Esophagus muscularis mucosa (tissue), 4 donors: ENCODE data around the gene GRID2. TPM values are rescaled to one million over a fixed set of nuclear protein-coding genes. Genes with fewer than 3 reads are reported as not detected.

Experiments
- DNase-seq: peaks from one replicate; pipeline ENCODE4 v3.0.0-alpha.2; 2017; ENCODE audit errors: extremely low spot score
- H3K27ac ChIP-seq, 4 donors: fragments of 200-600 bp; sonication (generic); replicated peaks in 1 of 4; 1 replicate in 3 of 4; 2 replicates in 1 of 4; pipeline ENCODE4 v1.5.1; 2016 to 2019; ENCODE audit warnings: mild to moderate bottlenecking in 1 of 4
- H3K27me3 ChIP-seq, 4 donors: fragments of 200-600 bp; sonication (generic); one replicate each; pipeline versions ENCODE4 v1.5.1 to v1.6.0; 2016 to 2019
- H3K36me3 ChIP-seq, 4 donors: fragments of 200-600 bp; sonication (generic); one replicate each; pipeline ENCODE4 v1.5.1; 2016 to 2019
- H3K4me1 ChIP-seq, 4 donors: fragments of 200-600 bp; sonication (generic); one replicate each; pipeline ENCODE4 v1.5.1; 2016 to 2019
- H3K4me3 ChIP-seq, 4 donors: fragments of 200-600 bp; sonication (generic); 1 replicate in 2 of 4; 2 replicates in 2 of 4; pipeline ENCODE4 v1.5.1; 2016 to 2019; ENCODE audit warnings: mild to moderate bottlenecking in 4 of 4, moderate library complexity in 1 of 4
- H3K9me3 ChIP-seq, 4 donors: fragments of 200-600 bp; sonication (generic); 1 replicate in 3 of 4; 2 replicates in 1 of 4; pipeline ENCODE4 v1.5.1; 2016 to 2019
- CTCF ChIP-seq, 3 experiments: fragments of 200-600 bp in 2 of 3; fragments of 450-650 bp in 1 of 3; sonication (generic) in 2 of 3; IDR thresholded peaks; one replicate each; pipeline ENCODE4 v1.5.1; 2017 to 2019; ENCODE audit warnings: antibody characterized with exemption in 3 of 3, mild to moderate bottlenecking in 2 of 3, moderate library complexity in 1 of 3
- EP300 ChIP-seq: sonication (generic); formaldehyde crosslinking; IDR thresholded peaks from one replicate; pipeline ENCODE4 v1.6.1; 2017; ENCODE audit warnings: antibody characterized with exemption
- POLR2A ChIP-seq: fragments of 450-650 bp; IDR thresholded peaks from one replicate; pipeline ENCODE4 v1.6.1; 2017; ENCODE audit warnings: antibody characterized with exemption, moderate library complexity, mild to moderate bottlenecking, low read depth
- POLR2AphosphoS5 ChIP-seq, 2 donors: sonication (generic); formaldehyde crosslinking; IDR thresholded peaks; one replicate each; pipeline ENCODE4 v1.6.1; 2017; ENCODE audit warnings: antibody characterized with exemption in 2 of 2
- WGBS: methylation state at CpG from one replicate; pipeline ENCODE4 v1.1.5; 2018; 5-methylcytosine and 5-hydroxymethylcytosine counted together
- intact Hi-C: fragments of 100-400 bp; cut with DNase I; formaldehyde crosslinking; loops from one replicate; pipeline ENCODE4 v1.15.1; 2023
- total RNA-seq, 4 donors: library from RNA; depleted of rRNA; stranded (reverse); fragments of >200 nt; gene quantifications; one replicate each; pipeline versions ENCODE4 v1.1.0 to v1.2.1, GENCODE V29; 2016

Gene GRID2
- total RNA-seq, 4 donors from 2014 or later = 0.06 to 0.17 TPM; not detected in 2

- no peaks in the 10 kb centered on the region for H3K9me3 ChIP-seq
- H3K4me3 ChIP-seq = no peak overlapping the region
- no peak for DNase-seq
- H3K36me3 ChIP-seq = no peaks in the 10 kb centered on the region
- no peak overlapping the region for H3K27ac ChIP-seq
- TF ChIP-seq EP300 (no peak), POLR2A (no peak), POLR2AphosphoS5 (IDR thresholded peaks at IDR 0.05) (no peak), CTCF (IDR thresholded peaks at IDR 0.05) (no peak)
- intact Hi-C loops = no loop called here
- no peaks in the 10 kb centered on the region for H3K27me3 ChIP-seq
- WGBS = 74% methylated on average over 1 of the region's 1 CpG
- no peaks in the 10 kb centered on the region for H3K4me1 ChIP-seq
Measured at GRCh38 chr4:93317561-93317960, 1013.8 kb downstream of the GRID2 start.

GRCh38 chr4:93319041-93319440 lies 1015.3 kb downstream of the GRID2 start:
- Histone ChIP-seq H3K4me3 (no peak overlapping the region), H3K4me1 (no peaks in the 10 kb centered on the region)
- 74% methylated on average over 1 of the region's 1 CpG for WGBS

GRCh38 chr4:93320356-93320755 lies 1016.6 kb downstream of the GRID2 start:
- Histone ChIP-seq H3K36me3 (no peaks in the 10 kb centered on the region), H3K27me3 (no peaks in the 10 kb centered on the region), H3K9me3 (no peaks in the 10 kb centered on the region), H3K4me1 (no peaks in the 10 kb centered on the region), H3K4me3 (no peak overlapping the region), H3K27ac (no peak overlapping the region)
- DNase-seq = no peak
- TF ChIP-seq POLR2AphosphoS5 (IDR thresholded peaks at IDR 0.05) = no peak
- no peak for TF ChIP-seq POLR2A
- TF ChIP-seq CTCF (IDR thresholded peaks at IDR 0.05) = no peak
- no peak for TF ChIP-seq EP300
- intact Hi-C loops = no loop called here

More at GRCh38 chr4:93319041-93319440, 1015.3 kb downstream of the GRID2 start:
- Histone ChIP-seq H3K36me3 (no peaks in the 10 kb centered on the region), H3K9me3 (no peaks in the 10 kb centered on the region), H3K27ac (no peak overlapping the region), H3K27me3 (no peaks in the 10 kb centered on the region)
- intact Hi-C loops = no loop called here
- DNase-seq = no peak
- no peak for TF ChIP-seq POLR2AphosphoS5 (IDR thresholded peaks at IDR 0.05)
- TF ChIP-seq CTCF (IDR thresholded peaks at IDR 0.05) = no peak
- no peak for TF ChIP-seq POLR2A
- TF ChIP-seq EP300 = no peak

- TF ChIP-seq POLR2A (no peak), POLR2AphosphoS5 (IDR thresholded peaks at IDR 0.05) (no peak), EP300 (no peak), CTCF (IDR thresholded peaks at IDR 0.05) (no peak)
Measured at GRCh38 chr4:93327346-93327745, 1023.6 kb downstream of the GRID2 start.

GRCh38 chr4:93334003-93334402 lies 1030.2 kb downstream of the GRID2 start:
- no peak for DNase-seq
- no peak overlapping the region for H3K27ac ChIP-seq
- intact Hi-C loops = no loop called here
- H3K36me3 ChIP-seq = no peaks in the 10 kb centered on the region
- 62% methylated on average over 3 of the region's 3 CpGs for WGBS
- no peak overlapping the region for H3K4me3 ChIP-seq
- no peaks in the 10 kb centered on the region for H3K4me1 ChIP-seq
- H3K27me3 ChIP-seq = no peaks in the 10 kb centered on the region
- TF ChIP-seq CTCF (IDR thresholded peaks at IDR 0.05) (no peak), POLR2AphosphoS5 (IDR thresholded peaks at IDR 0.05) (no peak), EP300 (no peak), POLR2A (no peak)
- no peaks in the 10 kb centered on the region for H3K9me3 ChIP-seq

More at GRCh38 chr4:93327346-93327745, 1023.6 kb downstream of the GRID2 start:
- Histone ChIP-seq H3K4me1 (no peaks in the 10 kb centered on the region), H3K27ac (no peak overlapping the region), H3K4me3 (no peak overlapping the region), H3K36me3 (no peaks in the 10 kb centered on the region), H3K9me3 (no peaks in the 10 kb centered on the region), H3K27me3 (no peaks in the 10 kb centered on the region)
- DNase-seq = no peak
- intact Hi-C loops = no loop called here
